HCT116 (cell line): ENCODE measurements around the gene GMPR2.

Source experiments
- CBX3 ChIP-seq: IDR thresholded peaks from 2 replicates; pipeline ENCODE4 v1.6.1; 2012; ENCODE audit warnings: low read depth
- CEBPB ChIP-seq: IDR thresholded peaks from 2 replicates; pipeline ENCODE4 v1.6.1; 2012; ENCODE audit warnings: low read depth
- CTCF ChIP-seq, 3 experiments: fragments of 200-600 bp in 1 of 3; sonication (generic) in 1 of 3; IDR thresholded peaks in 2 of 3; conservative IDR thresholded peaks in 1 of 3; 2 replicates each; pipeline ENCODE4 v1.5.1; 2012 to 2017; ENCODE audit warnings: low read depth in 2 of 3, low read length in 2 of 3, antibody characterized with exemption in 1 of 3, borderline replicate concordance in 1 of 3, control low read depth in 1 of 3, mild to moderate bottlenecking in 1 of 3, mixed read lengths in 1 of 3, mixed run types in 1 of 3, moderate library complexity in 1 of 3; ENCODE audit not compliant: insufficient read depth in 1 of 3
- EGR1 ChIP-seq: IDR thresholded peaks from 2 replicates; pipeline ENCODE4 v1.6.1; 2012; ENCODE audit warnings: low read depth
- EZH2 ChIP-seq: fragments of 200-600 bp; sonication (generic); IDR thresholded peaks from 2 replicates; pipeline ENCODE4 v1.6.1; 2017; ENCODE audit warnings: antibody characterized with exemption, mixed run types
- EZH2phosphoT487 ChIP-seq: fragments of 200-600 bp; IDR thresholded peaks from 2 replicates; pipeline ENCODE4 v1.6.1; 2018; ENCODE audit warnings: antibody characterized with exemption, borderline replicate concordance
- POLR2A ChIP-seq: IDR thresholded peaks from 2 replicates; pipeline ENCODE4 v1.7.0; 2011; ENCODE audit warnings: borderline replicate concordance; ENCODE audit not compliant: insufficient read depth, insufficient read length; ENCODE audit errors: extremely low read depth
- POLR2AphosphoS5 ChIP-seq: IDR thresholded peaks from 2 replicates; pipeline ENCODE4 v1.6.1; 2011; ENCODE audit warnings: mild to moderate bottlenecking, low read depth, low read length, moderate library complexity
- REST ChIP-seq: IDR thresholded peaks from 2 replicates; pipeline ENCODE4 v1.6.1; 2012; ENCODE audit warnings: low read depth
- SIN3A ChIP-seq: IDR thresholded peaks from 2 replicates; pipeline ENCODE4 v1.6.1; 2012; ENCODE audit warnings: low read depth
- SP1 ChIP-seq: IDR thresholded peaks from 2 replicates; pipeline ENCODE4 v1.6.1; 2012; ENCODE audit warnings: low read depth
- SRF ChIP-seq: IDR thresholded peaks from 2 replicates; pipeline ENCODE4 v1.6.1; 2012; ENCODE audit warnings: low read depth
- YY1 ChIP-seq: IDR thresholded peaks from 2 replicates; pipeline ENCODE4 v1.6.1; 2011; ENCODE audit warnings: low read length, low read depth, moderate library complexity, mild to moderate bottlenecking; ENCODE audit not compliant: insufficient replicate concordance; ENCODE audit errors: extremely low read depth
- ZFX ChIP-seq: fragments of 450-650 bp; IDR thresholded peaks from 2 replicates; pipeline ENCODE4 v1.6.1; 2017

- TF ChIP-seq CTCF (IDR thresholded peaks at IDR 0.05 in 2 of 3, conservative IDR thresholded peaks at IDR 0.05 in 1 of 3; ENCODE audit: borderline replicate concordance in 1 of 3, insufficient read depth in 1 of 3, low read depth in 2 of 3, low read length in 2 of 3) (no peak), POLR2A (no peak), SRF (no peak), CEBPB (no peak), REST (no peak), CBX3 (no peak), ZFX (no peak), YY1 (no peak), EZH2phosphoT487 (no peak), EGR1 (no peak), EZH2 (no peak), SIN3A (no peak), POLR2AphosphoS5 (no peak), SP1 (no peak)
Observed at GRCh38 chr14:24278424-24278823, 45.7 kb downstream of the GMPR2 start.
